ENCODE measurements around the gene DGKQ.
"Not testable (repeated sequence)": the region's sequence is repeated elsewhere in the genome, so short reads cannot be mapped to it uniquely, and the experiment has no call there.

The DGKQ gene

DNA sequence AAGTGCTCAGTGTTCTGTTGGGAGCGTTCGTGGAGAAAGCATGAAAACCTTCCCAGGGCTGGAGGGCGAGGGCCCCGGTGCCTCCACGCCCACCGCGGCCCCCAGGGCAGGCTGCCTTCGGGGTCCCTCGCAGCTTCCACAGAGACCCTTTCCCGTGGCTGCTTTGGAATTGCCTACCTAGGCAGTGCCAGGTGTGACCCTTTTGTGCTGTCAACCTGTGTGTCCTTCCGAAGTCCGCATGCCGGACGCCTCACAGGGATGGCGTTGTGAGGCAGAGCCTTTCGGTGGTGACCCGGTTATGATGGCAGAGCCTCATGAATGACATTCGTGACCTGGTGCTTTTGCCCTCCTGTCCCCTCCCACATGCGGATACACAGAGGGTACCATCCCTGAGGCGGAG is 23.7 kb downstream of the DGKQ start:
- DNase-seq: no peak

DNA sequence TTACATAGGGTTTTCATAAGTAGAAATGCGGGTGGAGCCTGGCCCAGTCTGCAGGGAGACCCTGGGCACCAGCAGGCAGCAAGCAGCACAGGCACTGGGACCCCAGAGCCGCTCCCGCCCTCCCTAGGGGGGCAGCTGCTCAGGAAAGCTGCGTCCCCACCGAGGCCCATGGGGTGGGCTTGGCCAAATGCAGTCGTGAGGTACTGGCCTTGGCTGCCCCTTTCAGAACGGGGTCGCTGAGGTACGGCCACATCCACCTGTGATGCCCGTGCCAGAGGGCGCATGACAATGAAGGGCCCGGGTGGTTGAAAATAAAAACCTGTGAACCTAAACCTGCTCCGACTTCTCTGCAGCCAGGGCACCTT is 24.5 kb downstream of the DGKQ start:
- no peak for DNase-seq

DNA sequence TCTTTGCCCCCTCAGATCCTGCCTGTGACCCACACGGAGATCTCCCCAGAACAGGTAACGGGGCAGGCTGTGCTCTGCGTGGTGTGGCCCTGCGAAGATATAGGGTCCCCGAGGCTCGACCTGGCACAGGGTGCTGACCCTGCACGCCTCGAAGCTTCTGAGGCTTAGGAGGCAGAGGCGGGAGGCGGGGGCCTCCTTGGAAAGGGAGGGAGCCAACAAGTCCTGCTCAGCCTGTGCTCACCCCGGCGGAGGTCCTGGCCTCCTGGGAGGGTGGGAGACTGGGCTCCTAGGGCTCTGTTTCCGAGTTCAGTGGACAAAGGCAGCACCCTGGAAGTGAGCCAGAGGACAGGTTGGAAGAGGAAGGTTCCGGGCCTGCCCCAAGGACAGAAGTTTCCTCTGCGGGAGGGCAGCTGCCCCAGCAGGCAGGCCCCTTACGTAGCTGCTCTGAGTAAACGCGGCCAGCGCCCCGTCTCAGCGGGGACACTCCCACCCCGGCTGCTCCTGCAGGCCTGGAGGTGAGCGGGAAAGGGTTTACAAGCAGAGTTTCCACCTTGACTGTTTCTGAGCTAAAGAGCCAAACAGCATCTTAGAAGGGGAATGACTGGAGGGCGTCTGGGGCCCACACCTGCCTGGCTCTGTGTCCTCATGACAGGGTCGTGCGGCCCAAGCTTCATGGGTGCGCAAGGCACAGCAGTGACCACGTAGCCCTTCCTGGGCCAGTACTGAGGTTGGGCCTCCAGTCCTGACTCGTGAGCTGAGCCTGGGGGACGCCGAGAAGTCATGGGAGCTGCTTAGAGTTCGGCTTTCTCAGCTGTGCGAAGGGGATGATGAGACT is 25.1 kb downstream of the DGKQ start:
- no peak for DNase-seq

DNA sequence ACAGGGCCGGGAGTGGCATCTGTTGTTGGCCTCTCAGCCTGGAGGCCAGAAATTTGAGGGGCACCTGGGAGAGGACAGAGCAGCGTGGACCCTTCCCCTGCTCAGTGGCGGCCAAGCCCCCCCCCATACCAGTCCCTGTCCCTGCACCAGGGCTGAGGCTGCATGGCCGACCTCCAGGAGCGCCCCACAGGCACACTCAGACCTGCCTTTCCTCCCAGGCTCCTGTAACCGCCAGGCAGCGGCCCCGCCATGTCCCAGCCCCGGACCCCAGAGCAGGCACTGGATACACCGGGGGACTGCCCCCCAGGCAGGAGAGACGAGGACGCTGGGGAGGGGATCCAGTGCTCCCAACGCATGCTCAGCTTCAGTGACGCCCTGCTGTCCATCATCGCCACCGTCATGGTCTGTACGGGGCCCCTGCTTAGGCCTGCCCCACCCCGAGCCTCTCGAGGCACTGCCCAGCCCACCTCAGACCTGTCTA is 25.8 kb downstream of the DGKQ start:
- DNase-seq: no peak

DNA sequence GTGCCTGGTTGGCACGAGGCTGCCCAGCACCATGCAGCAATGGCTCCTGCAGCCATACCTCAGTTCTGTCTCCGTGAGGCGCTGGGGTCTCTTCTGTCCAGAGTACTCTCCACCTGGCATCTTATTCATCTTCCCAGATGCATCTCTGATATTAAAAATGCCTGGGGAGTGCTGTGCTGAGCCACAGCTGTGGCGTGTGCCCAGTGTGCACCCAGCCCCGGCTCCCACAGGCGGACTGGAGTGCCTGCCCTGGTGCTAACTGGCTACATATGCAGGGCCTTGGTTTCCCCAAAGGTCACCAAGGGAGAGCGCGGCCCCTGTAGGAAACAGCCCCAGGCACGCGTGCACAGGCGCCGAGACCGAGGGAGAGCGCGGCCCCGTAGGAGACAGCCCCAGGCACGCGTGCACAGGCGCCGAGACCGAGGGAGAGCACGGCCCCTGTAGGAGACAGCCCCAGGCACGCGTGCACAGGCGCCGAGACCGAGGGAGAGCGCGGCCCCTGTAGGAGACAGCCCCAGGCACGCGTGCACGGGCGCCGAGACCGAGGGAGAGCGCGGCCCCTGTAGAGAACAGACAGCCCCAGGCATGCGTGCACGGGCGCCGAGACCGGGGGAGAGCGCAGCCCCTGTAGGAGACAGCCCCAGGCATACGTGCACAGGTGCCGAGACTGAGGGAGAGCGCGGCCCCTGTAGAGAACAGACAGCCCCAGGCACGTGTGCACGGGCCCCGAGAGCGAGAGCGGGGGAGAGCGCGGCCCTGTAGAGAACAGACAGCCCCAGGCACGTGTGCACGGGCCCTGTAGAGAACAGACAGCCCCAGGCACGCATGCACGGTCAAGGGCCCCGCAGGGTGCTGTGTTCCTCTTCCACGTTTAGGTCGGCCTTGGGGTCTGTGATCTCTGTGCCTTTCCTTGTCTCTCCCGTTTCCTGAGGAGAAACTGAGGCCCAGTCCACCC is 26.6 kb downstream of the DGKQ start:
- DNase-seq: no peak

DNA sequence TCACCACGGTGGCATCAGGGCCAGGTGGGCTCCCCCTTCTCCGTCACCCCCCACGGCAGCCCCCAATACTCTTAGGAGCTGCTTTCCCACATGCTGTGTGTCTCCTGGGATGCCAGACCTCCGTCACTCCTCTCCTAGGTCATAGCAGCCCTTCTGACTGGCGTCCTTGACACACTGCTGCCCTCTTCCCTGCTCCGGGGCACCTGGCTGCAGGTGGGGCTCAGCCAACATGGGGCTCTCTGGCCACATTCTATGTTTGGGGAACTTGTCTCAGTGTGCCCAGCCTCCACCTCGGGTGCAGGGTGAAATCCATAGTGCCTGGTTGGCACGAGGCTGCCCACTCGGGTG is 27.3 kb downstream of the DGKQ start:
- DNase-seq: no peak

DNA sequence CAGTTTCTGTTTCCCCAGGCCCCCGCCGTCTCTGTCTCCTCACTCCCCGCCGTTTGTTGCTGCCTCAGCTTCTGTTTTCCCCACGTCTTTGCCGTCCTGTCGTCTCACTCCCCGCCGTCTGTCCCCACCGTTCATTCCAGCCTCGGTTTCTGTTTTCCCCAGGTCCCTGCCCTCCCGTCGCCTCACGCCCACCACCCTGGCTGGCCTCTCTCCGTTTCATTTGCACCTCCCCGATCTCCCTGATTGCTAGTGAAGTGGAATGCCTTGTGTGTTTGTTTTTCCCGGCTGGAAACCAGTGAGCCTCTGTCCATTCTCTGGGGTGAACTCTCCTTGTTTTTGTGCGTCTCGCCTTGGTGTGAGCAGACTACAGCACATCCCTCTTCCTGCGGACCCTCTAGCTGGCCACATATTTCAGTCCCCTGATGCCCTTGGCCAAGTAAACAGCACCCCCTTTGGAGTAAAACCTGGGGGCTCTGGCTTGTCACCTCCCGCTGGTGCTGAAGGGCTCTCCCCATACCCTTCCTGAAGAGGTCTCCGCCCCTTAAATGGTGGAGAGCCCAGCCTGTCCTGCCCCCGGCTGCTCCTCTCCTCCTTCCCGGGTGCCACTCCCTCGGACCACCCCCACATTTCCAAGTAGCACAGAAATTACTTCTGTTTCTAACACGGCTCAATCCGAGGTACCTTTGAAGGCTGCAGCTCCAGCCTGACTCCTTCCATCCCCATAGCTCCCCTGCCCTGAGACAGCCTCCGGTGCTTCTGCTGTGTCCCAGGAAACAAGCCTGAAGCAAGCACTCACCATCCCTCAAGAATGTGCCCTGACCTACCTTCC is 27.9 kb downstream of the DGKQ start:
- no peak for DNase-seq

DNA sequence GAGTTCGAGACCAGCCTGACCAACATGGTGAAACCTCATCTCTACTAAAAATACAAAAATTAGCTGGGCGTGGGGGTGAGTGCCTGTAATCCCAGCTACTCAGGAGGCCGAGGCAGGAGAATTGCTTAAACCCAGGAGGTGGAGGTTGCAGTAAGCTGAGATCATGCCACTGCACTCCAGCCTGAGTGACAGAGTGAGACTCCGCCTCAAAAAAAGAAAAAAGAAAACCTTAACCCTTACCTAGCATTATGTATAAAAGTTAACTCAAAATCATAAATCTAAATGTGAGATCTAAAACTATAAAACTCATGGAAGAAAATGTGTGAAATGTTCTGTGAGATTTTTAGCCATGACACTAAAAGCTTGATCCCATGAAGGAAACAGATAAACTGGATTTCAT is 33.9 kb downstream of the DGKQ start:
- not testable (repeated sequence) for DNase-seq

DNA sequence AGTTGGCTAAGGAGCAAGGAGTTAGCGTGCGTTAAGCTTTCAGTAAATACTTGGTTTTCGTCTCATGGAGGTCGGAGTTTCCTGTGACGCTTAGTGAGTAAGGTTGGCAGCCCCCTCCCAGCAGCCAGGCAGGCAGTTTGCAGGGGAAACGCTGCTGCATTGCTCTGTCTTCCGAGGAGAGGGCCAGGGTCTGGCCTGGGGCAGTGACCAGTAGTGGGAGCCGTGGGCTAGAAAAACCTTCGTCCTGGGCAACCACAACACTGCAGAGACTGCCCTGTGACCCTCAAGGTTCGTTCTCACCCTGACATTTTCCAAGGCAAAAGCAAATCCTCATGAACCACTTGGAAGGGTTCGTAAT is 40.7 kb downstream of the DGKQ start:
- DNase-seq: no peak

DNA sequence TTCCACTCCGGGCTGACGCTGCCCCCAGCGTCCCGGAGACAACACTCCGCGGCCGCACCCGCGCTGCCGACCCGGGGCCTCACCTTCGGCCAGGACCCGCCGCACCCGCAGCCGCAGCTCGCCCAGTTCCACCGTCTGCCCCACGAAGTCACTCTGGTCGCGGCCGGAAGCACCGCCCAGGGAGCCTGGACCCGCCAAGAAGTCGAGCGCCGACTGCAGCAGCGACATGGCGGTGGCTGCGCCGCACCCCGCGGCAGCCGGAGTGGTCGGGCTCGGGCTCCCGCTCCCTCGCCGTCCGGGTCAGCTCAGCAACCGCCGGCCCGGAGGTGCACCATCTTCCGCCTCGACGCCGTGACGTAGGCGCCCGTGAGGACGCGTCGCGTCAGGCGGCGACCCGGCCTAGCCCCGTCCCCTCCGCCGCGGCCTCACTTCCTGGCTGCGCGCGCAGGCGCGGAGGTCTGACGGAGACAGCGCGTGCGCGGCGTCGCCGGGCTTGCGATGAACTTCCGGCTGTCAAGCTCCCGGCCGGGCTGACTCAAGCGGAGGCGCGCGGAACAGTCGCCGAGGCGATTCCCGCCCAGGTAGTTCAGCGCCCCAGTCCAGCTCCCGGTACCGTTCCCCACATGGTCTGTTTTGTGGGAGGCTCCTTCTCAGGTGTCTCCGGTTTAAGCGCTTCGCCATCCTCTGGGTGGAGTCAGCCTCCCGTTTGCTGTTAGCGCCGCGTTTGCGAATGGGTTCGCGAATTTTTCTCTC is 41.2 kb downstream of the DGKQ start, which contains the start of the genes GAK and TMEM175:
Gene GAK (minus strand): TSS at position 357 of the 753 bp plus-strand sequence. CDS start 129 bp downstream, at position 228.
Gene TMEM175 (plus strand): TSS at position 501 of the 753 bp plus-strand sequence. CDS start 15,280 bp downstream, outside the sequence.
- peak; percentile 94 for DNase-seq

DNA sequence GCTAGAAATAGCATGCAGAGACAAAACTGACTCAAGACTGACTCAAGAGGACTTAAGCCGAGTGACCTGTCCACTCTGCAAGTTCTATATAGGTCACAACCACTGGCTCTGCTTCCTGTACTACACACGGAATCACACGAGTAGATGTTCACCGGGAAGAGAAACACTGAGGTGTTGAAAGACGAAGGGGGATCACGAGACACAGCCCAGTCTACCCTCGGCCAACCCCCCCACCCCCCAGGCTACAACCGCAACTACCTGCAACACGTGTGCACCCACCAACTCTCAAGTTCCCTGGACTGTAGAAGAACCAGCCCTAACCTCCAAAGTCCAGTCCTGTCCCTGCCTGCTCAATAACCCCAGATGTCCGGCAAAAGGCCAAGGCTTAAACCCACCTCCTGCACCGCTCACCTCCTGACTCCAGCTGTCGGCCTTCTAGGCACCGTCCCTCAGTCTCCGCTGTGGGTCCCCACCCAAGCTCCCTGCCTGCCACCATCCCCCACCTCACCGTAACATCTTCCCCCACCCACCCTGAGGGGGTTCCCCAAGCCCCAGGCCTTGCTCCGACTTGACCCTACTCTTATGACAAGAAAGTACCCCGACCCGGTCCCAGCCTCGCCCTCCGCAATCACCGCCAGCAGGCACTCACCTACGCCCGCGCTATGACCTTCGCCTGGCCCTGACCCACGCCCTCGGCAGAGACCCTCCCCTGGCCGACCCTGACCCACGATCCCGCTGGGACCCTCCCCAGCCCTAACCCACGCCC is 42.0 kb downstream of the DGKQ start:
- peak; percentile 11 for DNase-seq

DNA sequence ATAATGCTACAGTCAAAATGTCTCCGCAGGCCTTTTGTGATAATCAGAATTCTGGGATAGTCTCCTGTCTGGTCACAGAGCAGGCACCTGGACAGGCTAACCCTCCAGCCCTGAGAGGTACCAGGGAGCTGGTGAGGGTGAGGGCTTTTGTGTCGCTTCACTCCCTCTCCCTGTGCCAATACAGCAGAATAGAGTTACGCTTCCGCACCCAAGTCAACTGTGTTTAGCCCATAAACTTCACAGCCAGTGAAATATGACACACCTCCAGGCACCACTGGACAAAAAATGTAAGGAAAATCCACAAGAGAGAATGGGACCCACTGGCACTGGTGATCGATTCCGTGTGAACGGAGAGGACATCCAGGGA is 42.6 kb downstream of the DGKQ start:
- no peak for DNase-seq

DNA sequence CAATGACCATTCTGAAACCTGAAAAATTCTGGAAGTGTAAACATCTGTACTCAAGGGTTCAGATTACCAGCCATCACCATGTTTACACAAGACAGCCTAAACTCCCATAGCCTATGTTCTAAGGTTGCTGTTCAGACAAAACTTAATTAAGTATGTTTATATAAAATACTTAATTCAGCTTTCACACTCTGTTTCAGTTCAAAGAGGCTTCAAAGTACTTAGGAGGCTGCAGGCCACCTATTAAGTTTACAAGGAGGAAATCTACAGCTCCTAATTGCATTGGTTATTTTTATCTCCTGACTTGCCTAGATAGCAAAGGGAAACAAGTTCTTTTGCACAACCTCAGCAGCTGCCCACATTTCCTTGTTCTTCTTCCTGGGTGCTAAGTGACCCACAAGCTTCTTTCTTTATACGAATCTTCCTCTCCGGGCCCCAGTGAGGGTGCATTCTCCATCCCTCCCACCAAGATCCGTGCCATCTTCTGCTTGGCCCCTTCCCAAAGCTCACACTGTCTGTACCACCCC is 43.3 kb downstream of the DGKQ start:
- no peak for DNase-seq

DNA sequence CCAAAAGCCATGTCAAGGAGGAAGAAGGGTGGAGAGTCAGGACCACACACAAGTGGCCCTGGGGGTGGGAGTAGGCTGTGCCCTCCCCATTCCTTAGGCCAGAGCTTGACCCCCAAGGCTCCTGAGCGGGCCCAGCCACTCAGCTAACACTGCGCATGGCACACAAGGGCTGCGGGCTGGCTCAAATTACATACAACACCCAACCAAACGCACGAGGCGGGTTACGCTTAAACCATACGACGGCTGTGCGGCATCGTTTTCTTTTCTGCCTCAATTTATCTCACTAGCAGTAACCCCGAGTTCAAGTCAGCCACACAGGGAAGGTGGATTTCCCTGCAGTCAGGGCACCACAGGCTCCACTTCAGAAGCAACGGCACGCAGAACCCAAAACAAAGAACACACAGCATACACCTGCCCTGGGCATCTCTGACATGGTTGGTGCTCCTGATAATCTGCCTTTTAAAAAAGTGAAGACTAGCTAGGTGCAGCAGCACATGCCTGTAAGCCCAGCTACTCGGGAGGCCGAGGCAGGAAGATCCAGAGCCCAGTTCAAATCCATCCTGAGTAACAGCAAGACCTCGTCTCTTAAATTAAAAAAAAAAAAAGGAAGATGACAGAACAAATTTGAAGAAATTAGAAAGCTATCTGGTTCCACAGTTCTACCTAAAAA is 44.1 kb downstream of the DGKQ start:
- no peak for DNase-seq

DNA sequence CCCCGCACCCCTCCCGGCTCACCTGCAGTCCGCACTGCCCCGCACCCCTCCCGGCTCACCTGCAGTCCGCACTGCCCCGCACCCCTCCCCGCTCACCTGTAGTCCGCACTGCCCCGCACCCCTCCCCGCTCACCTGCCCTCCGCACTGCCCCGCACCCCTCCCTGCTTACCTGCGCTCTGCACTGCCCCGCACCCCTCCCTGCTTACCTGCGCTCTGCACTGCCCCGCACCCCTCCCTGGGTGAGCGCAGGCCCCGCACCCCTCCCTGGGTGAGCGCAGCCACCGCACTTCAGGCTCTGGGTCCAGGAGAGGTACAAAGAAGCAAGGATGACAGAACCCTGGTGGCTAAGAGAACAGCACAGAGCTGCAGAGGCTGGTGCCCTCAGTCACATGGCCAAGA is 45.8 kb downstream of the DGKQ start:
- not testable (repeated sequence) for DNase-seq

DNA sequence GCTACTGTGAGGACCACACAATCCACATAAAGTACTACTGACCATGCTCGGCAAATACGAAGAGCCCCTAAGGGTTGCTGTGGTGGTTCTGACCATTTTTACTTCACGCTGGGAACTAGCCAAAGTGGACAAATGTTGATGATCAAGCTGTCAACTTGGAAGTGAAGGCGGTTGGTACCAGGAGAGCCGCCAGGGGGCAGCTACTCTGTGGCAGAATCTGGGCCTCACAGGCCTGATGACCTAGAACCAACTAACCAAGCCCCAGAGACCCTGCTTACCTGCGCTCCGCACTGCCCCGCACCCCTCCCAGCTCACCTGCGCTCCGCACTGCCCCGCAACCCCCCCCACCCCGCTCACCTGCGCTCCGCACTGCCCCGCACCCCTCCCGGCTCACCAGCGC is 46.8 kb downstream of the DGKQ start:
- no peak for DNase-seq

DNA sequence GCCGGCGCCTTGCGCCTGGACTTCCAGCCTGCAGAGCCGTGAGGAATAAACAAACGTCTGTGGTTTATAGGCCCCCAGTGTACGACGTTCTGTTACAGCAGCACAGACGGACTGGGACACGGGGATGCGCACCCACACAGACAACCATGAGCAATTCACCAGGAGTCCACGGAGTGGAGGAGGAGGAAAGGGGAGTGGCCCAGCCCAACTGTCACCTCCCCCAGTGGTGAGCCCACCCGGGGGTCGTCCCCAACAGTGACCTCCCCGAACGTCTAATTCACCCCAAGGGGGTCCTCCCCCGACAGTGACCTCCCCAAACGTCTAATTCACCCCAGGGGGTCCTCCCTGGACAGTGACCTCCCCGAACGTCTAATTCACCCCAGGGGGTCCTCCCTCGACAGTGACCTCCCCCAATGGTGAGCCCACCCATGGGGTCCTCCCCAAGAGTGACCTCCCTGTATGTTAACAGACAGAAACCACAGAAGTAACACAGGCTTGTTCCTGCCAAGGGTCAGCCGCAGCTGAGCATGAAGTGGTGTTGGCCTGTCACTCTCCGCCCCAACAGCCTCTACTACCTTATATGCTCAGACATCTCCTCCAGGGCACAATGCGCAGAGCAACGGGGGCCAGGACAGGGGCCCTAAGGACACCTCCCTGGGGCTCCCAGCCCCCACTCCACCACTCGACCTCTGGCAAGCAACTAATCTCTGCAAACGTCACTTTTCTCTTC is 47.4 kb downstream of the DGKQ start:
- no peak for DNase-seq

DNA sequence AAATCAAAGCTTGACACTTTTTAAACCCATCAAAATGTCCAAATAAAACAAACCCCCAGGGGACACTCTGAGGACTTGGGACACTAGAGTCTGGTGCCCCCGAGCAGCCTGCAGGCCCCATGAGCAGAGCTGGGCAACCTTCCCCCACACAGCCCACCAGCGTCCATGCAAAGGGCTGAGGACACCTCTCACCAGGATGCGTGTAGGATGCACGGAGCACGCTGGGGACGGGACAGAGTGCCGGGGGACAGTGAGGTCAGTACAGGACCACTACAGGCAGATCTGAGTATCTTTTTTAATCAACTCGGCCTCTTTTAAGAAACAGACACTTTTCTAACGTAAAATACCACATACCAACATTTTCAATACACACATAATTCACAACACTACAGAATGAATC is 48.2 kb downstream of the DGKQ start:
- DNase-seq: no peak
